Liver (tissue), 9 donors: ENCODE measurements around the gene DONSON. TPM values are rescaled to one million over a fixed set of nuclear protein-coding genes. Genes with fewer than 3 reads are reported as not detected.

Experiments
- DNase-seq: peaks from one replicate; pipeline ENCODE4 v3.0.0-alpha.2; 2017; ENCODE audit warnings: low spot score
- H3K27ac ChIP-seq, 2 donors: one replicate each; pipeline ENCODE4 v1.7.0; 2013; ENCODE audit warnings: inconsistent platforms in 2 of 2, low read length in 2 of 2, control low read depth in 1 of 2, low read depth in 1 of 2, mild to moderate bottlenecking in 1 of 2
- H3K27me3 ChIP-seq, 4 donors: one replicate each; pipeline versions ENCODE4 v1.6.1 to v1.7.0; 2013; ENCODE audit warnings: low read length in 3 of 4, inconsistent platforms in 1 of 4, mild to moderate bottlenecking in 1 of 4, moderate library complexity in 1 of 4; ENCODE audit not compliant: control insufficient read depth in 4 of 4, insufficient read depth in 4 of 4
- H3K36me3 ChIP-seq, 4 donors: one replicate each; pipeline versions ENCODE4 v1.6.1 to v1.7.0; 2013; ENCODE audit warnings: low read length in 3 of 4, mild to moderate bottlenecking in 3 of 4, low read depth in 1 of 4, moderate library complexity in 1 of 4; ENCODE audit not compliant: control insufficient read depth in 4 of 4, insufficient read depth in 3 of 4
- H3K4me1 ChIP-seq, 4 donors: one replicate each; pipeline versions ENCODE4 v1.6.1 to v1.7.0; 2013; ENCODE audit warnings: low read length in 3 of 4, mild to moderate bottlenecking in 3 of 4, moderate library complexity in 1 of 4; ENCODE audit not compliant: control insufficient read depth in 4 of 4, insufficient read depth in 4 of 4
- H3K4me3 ChIP-seq, 3 donors: one replicate each; pipeline versions ENCODE4 v1.6.1 to v1.7.0; 2013; ENCODE audit warnings: low read length in 3 of 3, control low read depth in 1 of 3, low read depth in 1 of 3, mild to moderate bottlenecking in 1 of 3
- H3K9ac ChIP-seq, 2 donors: one replicate each; pipeline ENCODE4 v1.7.0; 2013; ENCODE audit warnings: low read length in 2 of 2, mild to moderate bottlenecking in 2 of 2, moderate library complexity in 2 of 2, control low read depth in 1 of 2, low read depth in 1 of 2
- H3K9me3 ChIP-seq, 4 donors: one replicate each; pipeline versions ENCODE4 v1.6.1 to v1.7.0; 2013; ENCODE audit warnings: low read length in 3 of 4; ENCODE audit not compliant: control insufficient read depth in 4 of 4
- CTCF ChIP-seq: fragments of 150-350 bp; IDR thresholded peaks from 2 replicates; pipeline ENCODE4 v1.5.1; 2017; ENCODE audit warnings: improper control_type of control experiment, low read depth, low read length; ENCODE audit not compliant: missing input control
- EGR1 ChIP-seq, 2 donors: IDR thresholded peaks; 2 replicates each; pipeline ENCODE4 v1.6.1; 2016 to 2018; ENCODE audit warnings: antibody characterized with exemption in 2 of 2, low read depth in 2 of 2
- FOXA1 ChIP-seq: IDR thresholded peaks from 2 replicates; pipeline ENCODE4 v1.6.1; 2016; ENCODE audit warnings: antibody characterized with exemption
- FOXA2 ChIP-seq: IDR thresholded peaks from 2 replicates; pipeline ENCODE4 v1.6.1; 2016; ENCODE audit warnings: antibody characterized with exemption
- GABPA ChIP-seq, 2 donors: IDR thresholded peaks in 1 of 2; conservative IDR thresholded peaks in 1 of 2; 2 replicates each; pipeline ENCODE4 v1.6.1; 2016; ENCODE audit warnings: antibody characterized with exemption in 2 of 2, mild to moderate bottlenecking in 1 of 2, moderate library complexity in 1 of 2
- HNF4A ChIP-seq, 2 donors: conservative IDR thresholded peaks; 2 replicates each; pipeline ENCODE4 v1.6.1; 2016; ENCODE audit warnings: antibody characterized with exemption in 2 of 2, mild to moderate bottlenecking in 2 of 2
- HNF4G ChIP-seq: IDR thresholded peaks from 2 replicates; pipeline ENCODE4 v1.6.1; 2016; ENCODE audit warnings: antibody characterized with exemption
- JUND ChIP-seq, 2 donors: IDR thresholded peaks; 2 replicates each; pipeline ENCODE4 v1.6.1; 2016; ENCODE audit warnings: antibody characterized with exemption in 2 of 2
- MAX ChIP-seq: IDR thresholded peaks from 2 replicates; pipeline ENCODE4 v1.6.1; 2016; ENCODE audit warnings: antibody characterized with exemption
- NR2F2 ChIP-seq: IDR thresholded peaks from 2 replicates; pipeline ENCODE4 v1.6.1; 2016; ENCODE audit warnings: antibody characterized with exemption
- REST ChIP-seq: IDR thresholded peaks from 2 replicates; pipeline ENCODE4 v1.6.1; 2016; ENCODE audit warnings: antibody characterized with exemption, mild to moderate bottlenecking
- RXRA ChIP-seq, 2 donors: IDR thresholded peaks; 2 replicates each; pipeline ENCODE4 v1.6.1; 2017 to 2018; ENCODE audit warnings: antibody characterized with exemption in 2 of 2, mild to moderate bottlenecking in 1 of 2
- SP1 ChIP-seq: IDR thresholded peaks from 2 replicates; pipeline ENCODE4 v1.6.1; 2018; ENCODE audit warnings: antibody characterized with exemption, mild to moderate bottlenecking
- TAF1 ChIP-seq: conservative IDR thresholded peaks from 2 replicates; pipeline ENCODE4 v1.6.1; 2016; ENCODE audit warnings: antibody characterized with exemption, mild to moderate bottlenecking
- YY1 ChIP-seq: IDR thresholded peaks from 2 replicates; pipeline ENCODE4 v1.6.1; 2016; ENCODE audit warnings: antibody characterized with exemption, mild to moderate bottlenecking
- ZBTB33 ChIP-seq: IDR thresholded peaks from 2 replicates; pipeline ENCODE4 v1.6.1; 2016; ENCODE audit warnings: antibody characterized with exemption
- WGBS: extraction: QIAGEN DNeasy Blood & Tissue Kit; methylation state at CpG from one replicate; pipeline ENCODE4 v1.1.7; 2013; 5-methylcytosine and 5-hydroxymethylcytosine counted together
- polyA plus RNA-seq, 2 donors: library from polyadenylated mRNA; stranded (reverse) in 1 of 2; unstranded in 1 of 2; fragments of 200-250 nt in 1 of 2; fragments of >200 nt in 1 of 2; fragmentation: Nextera tagmentation in 1 of 2; extraction: Ambion mirVana in 1 of 2; gene quantifications; one replicate each; pipeline versions ENCODE4 v1.2.1 to v1.2.3, GENCODE V29; 2013 to 2015
- total RNA-seq, 2 donors: library from RNA; depleted of rRNA; stranded (reverse); fragments of >200 nt; gene quantifications; one replicate each; pipeline ENCODE4 v1.2.3, GENCODE V29; 2014
- TF ChIP-seq, protein P1 (sequence below): IDR thresholded peaks from 2 replicates; pipeline ENCODE4 v1.6.1; 2016; ENCODE audit warnings: antibody characterized with exemption
- donor health status: healthy.
- donor health status: healthy.
- donor health status: healthy.
- donor health status: healthy.
- donor health status: healthy.

DONSON gene
- total and polyA plus RNA-seq, 4 donors: 4.8 to 22.6 (median 8.3) TPM

GRCh38 chr21:33552093-33552998 lies 36.1 kb downstream of the DONSON start:
- peaks cover 0 to 3% (median 0%) of the 10 kb centered on the region in 4 donors for H3K4me1 ChIP-seq
- TF ChIP-seq FOXA2: no peak
- no peak for TF ChIP-seq HNF4A (conservative IDR thresholded peaks at IDR 0.05)
- TF ChIP-seq YY1: no peak
- no peak for TF ChIP-seq CTCF
- TF ChIP-seq HNF4G: no peak
- TF ChIP-seq, protein P1, sequence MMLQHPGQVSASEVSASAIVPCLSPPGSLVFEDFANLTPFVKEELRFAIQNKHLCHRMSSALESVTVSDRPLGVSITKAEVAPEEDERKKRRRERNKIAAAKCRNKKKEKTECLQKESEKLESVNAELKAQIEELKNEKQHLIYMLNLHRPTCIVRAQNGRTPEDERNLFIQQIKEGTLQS: no peak
- no peak for TF ChIP-seq MAX
- no peak for TF ChIP-seq EGR1 (IDR thresholded peaks at IDR 0.05; ENCODE audit: low read depth in 2 of 2)
- TF ChIP-seq JUND (IDR thresholded peaks at IDR 0.05): no peak
- no peak for TF ChIP-seq RXRA (IDR thresholded peaks at IDR 0.05)
- no peak for TF ChIP-seq REST
- no peak for TF ChIP-seq SP1
- TF ChIP-seq ZBTB33: no peak
- no peak for TF ChIP-seq GABPA (IDR thresholded peaks at IDR 0.05 in 1 of 2, conservative IDR thresholded peaks at IDR 0.05 in 1 of 2)
- no peak for TF ChIP-seq FOXA1
- no peak for TF ChIP-seq NR2F2
- no peak for TF ChIP-seq TAF1
- H3K4me3 ChIP-seq: no peak overlapping the region
- H3K36me3 ChIP-seq: peaks cover 37 to 68% (median 64%) of the 10 kb centered on the region in 4 donors
- 97% methylated on average over 24 of the region's 24 CpGs for WGBS
- H3K27me3 ChIP-seq: no peaks in the 10 kb centered on the region
- no peak overlapping the region for H3K9ac ChIP-seq
- DNase-seq: no peak
- H3K9me3 ChIP-seq: no peaks in the 10 kb centered on the region
- H3K27ac ChIP-seq: no peak overlapping the region
